Mesenchymal stem cell (in vitro differentiated cells and primary cell): ENCODE measurements around the gene TDRD1.

Source experiments
- DNase-seq: peaks from one replicate; pipeline ENCODE4 v3.0.0-alpha.2; 2013
- H2AFZ ChIP-seq: one replicate; pipeline ENCODE4 v1.6.1; 2013; ENCODE audit warnings: low read depth, mild to moderate bottlenecking, control low read depth, inconsistent platforms, low read length, moderate library complexity
- H2AK5ac ChIP-seq: 2 replicates; pipeline ENCODE4 v1.6.1; 2013; ENCODE audit warnings: low read length, moderate library complexity, mild to moderate bottlenecking, inconsistent platforms; ENCODE audit not compliant: severe bottlenecking
- H2BK120ac ChIP-seq: one replicate; pipeline ENCODE4 v1.6.1; 2013; ENCODE audit warnings: low read depth, mild to moderate bottlenecking, inconsistent platforms, low read length, moderate library complexity
- H2BK12ac ChIP-seq, 2 experiments: one replicate each; pipeline ENCODE4 v1.6.1; 2013; ENCODE audit warnings: inconsistent platforms in 2 of 2, low read length in 2 of 2, mild to moderate bottlenecking in 2 of 2, moderate library complexity in 2 of 2, control low read depth in 1 of 2
- H2BK15ac ChIP-seq: one replicate; pipeline ENCODE4 v1.6.1; 2013; ENCODE audit warnings: mild to moderate bottlenecking, low read depth, inconsistent platforms; ENCODE audit not compliant: poor library complexity, severe bottlenecking
- H2BK5ac ChIP-seq: 2 replicates; pipeline ENCODE4 v1.6.1; 2013; ENCODE audit warnings: low read depth, mild to moderate bottlenecking, low read length, control low read depth, inconsistent platforms; ENCODE audit not compliant: poor library complexity, severe bottlenecking
- H3K14ac ChIP-seq, 2 experiments: one replicate each; pipeline ENCODE4 v1.6.1; 2013; ENCODE audit warnings: inconsistent platforms in 2 of 2, low read length in 2 of 2, control low read depth in 1 of 2, mild to moderate bottlenecking in 1 of 2, moderate library complexity in 1 of 2
- H3K18ac ChIP-seq, 2 experiments: one replicate each; pipeline ENCODE4 v1.6.1; 2013; ENCODE audit warnings: inconsistent platforms in 2 of 2, low read length in 2 of 2, control low read depth in 1 of 2, low read depth in 1 of 2, mild to moderate bottlenecking in 1 of 2
- H3K23ac ChIP-seq, 2 experiments: one replicate each; pipeline ENCODE4 v1.6.1; 2013; ENCODE audit warnings: inconsistent platforms in 2 of 2, low read length in 2 of 2, mild to moderate bottlenecking in 2 of 2, moderate library complexity in 2 of 2, control low read depth in 1 of 2
- H3K27ac ChIP-seq: 2 replicates; pipeline ENCODE4 v1.5.1; 2013; ENCODE audit warnings: mild to moderate bottlenecking, moderate library complexity, low read length, control low read depth, inconsistent platforms; ENCODE audit not compliant: poor library complexity, severe bottlenecking
- H3K27me3 ChIP-seq, 2 experiments: 2 replicates each; pipeline versions ENCODE4 v1.6.1 to v1.7.0; 2013; ENCODE audit warnings: low read length in 2 of 2, mild to moderate bottlenecking in 2 of 2, moderate library complexity in 2 of 2, control low read depth in 1 of 2, inconsistent platforms in 1 of 2; ENCODE audit not compliant: control insufficient read depth in 1 of 2, insufficient read depth in 1 of 2
- H3K36me3 ChIP-seq, 2 experiments: 2 replicates each; pipeline versions ENCODE4 v1.6.1 to v1.7.0; 2013; ENCODE audit warnings: low read length in 2 of 2, control low read depth in 1 of 2, inconsistent platforms in 1 of 2, low read depth in 1 of 2, mild to moderate bottlenecking in 1 of 2; ENCODE audit not compliant: insufficient read depth in 2 of 2, control insufficient read depth in 1 of 2
- H3K4ac ChIP-seq, 2 experiments: one replicate each; pipeline ENCODE4 v1.6.1; 2013; ENCODE audit warnings: inconsistent platforms in 2 of 2, low read length in 2 of 2, mild to moderate bottlenecking in 2 of 2, moderate library complexity in 2 of 2, control low read depth in 1 of 2, low read depth in 1 of 2
- H3K4me1 ChIP-seq: 2 replicates; pipeline ENCODE4 v1.6.1; 2013; ENCODE audit warnings: low read depth, low read length, control low read depth; ENCODE audit not compliant: control insufficient read depth, insufficient read depth
- H3K4me2 ChIP-seq: 2 replicates; pipeline ENCODE4 v1.6.1; 2013; ENCODE audit warnings: low read length, mild to moderate bottlenecking, inconsistent platforms; ENCODE audit not compliant: poor library complexity, severe bottlenecking
- H3K4me3 ChIP-seq, 2 experiments: 2 replicates each; pipeline versions ENCODE4 v1.5.1 to v1.7.0; 2013; ENCODE audit warnings: low read length in 2 of 2, mild to moderate bottlenecking in 2 of 2, control low read depth in 1 of 2, low read depth in 1 of 2; ENCODE audit not compliant: insufficient read depth in 1 of 2
- H3K79me1 ChIP-seq: replicated peaks from 2 replicates; pipeline ENCODE4 v1.6.1; 2013; ENCODE audit warnings: mild to moderate bottlenecking, control low read depth, low read length, inconsistent platforms; ENCODE audit not compliant: poor library complexity, severe bottlenecking
- H3K9ac ChIP-seq: 2 replicates; pipeline ENCODE4 v1.7.0; 2013; ENCODE audit warnings: mild to moderate bottlenecking, low read length, moderate library complexity
- H3K9me3 ChIP-seq: 2 replicates; pipeline ENCODE4 v1.7.0; 2013; ENCODE audit warnings: mild to moderate bottlenecking, low read length; ENCODE audit not compliant: control insufficient read depth
- H4K8ac ChIP-seq: one replicate; pipeline ENCODE4 v1.6.1; 2013; ENCODE audit warnings: inconsistent platforms, mild to moderate bottlenecking, low read length, moderate library complexity
- H4K91ac ChIP-seq: one replicate; pipeline ENCODE4 v1.6.1; 2013; ENCODE audit warnings: mild to moderate bottlenecking, low read length, inconsistent platforms
- WGBS: methylation state at CpG from one replicate; pipeline ENCODE4 v1.1.7; 2013; ENCODE audit warnings: mixed read lengths; 5-methylcytosine and 5-hydroxymethylcytosine counted together

TDRD1 gene

DNA sequence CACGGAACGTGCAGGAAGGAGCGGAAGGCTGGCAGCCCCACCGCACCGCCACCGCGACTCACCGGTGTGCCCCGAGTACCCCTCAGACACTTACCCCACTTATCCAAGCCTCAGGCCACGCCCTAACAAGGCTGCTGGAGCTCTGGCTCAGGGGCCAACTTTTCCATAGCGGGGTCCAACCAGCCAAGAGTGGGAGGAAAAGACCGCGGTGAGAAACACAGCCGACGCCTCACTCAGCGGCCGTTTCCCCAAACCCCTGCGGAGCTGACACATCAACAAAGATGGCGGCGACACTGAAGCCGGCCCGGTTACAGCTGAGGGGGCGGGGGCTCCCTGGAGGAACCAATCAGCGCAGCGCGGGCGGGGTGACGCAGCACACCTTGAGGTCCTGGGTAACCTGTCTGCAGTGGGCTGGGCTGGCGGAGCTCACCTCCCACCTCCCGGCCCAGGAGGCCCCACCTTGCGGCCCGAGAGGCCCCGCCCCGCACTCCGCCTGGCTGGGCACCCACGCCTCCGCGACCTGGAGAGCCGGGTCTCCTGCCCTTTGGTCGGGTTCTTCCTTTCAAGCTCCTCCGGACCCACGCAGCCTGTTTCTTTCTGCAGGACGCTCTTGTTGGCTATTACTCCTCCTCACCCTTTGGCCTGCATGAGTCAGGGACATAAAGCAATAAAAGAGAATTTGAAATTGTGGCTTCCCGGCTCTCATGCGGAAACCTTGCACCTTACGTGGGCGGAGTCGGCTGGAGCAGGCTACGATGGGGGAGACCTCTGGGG, 5.0 kb upstream of the TDRD1 start, which contains the start of gene CCDC186:
Gene CCDC186 (minus strand): TSS at position 283 of the 774 bp plus-strand sequence. CDS start 10,935 bp downstream, outside the sequence.
- Histone ChIP-seq H2BK15ac (peak within 1 kb of the TSS; percentile 100), H2BK12ac (peak within 1 kb of the TSS; percentile 72 to 87), H3K9ac (peak within 1 kb of the TSS; percentile 97), H3K4me3 (peak within 1 kb of the TSS; percentile 96 to 100), H2AK5ac (peak within 1 kb of the TSS; percentile 38), H3K4me2 (peak within 1 kb of the TSS; percentile 77), H3K4me1 (peaks cover 3% of the 10 kb centered on the region), H3K27ac (peak within 1 kb of the TSS; percentile 84), H3K4ac (peak within 1 kb of the TSS; percentile 99 to 100), H3K27me3 (no peaks in the 10 kb centered on the region), H3K18ac (peak within 1 kb of the TSS; percentile 92 to 100), H2BK5ac (peak within 1 kb of the TSS; percentile 79), H2AFZ (peak within 1 kb of the TSS; percentile 99), H4K91ac (peak within 1 kb of the TSS; percentile 100), H3K9me3 (no peaks in the 10 kb centered on the region), H2BK120ac (peak within 1 kb of the TSS; percentile 65), H3K23ac (peak within 1 kb of the TSS; percentile 98 to 100), H3K14ac (peak within 1 kb of the TSS in 1 of 2 experiments; percentile 100), H4K8ac (peak within 1 kb of the TSS; percentile 97), H3K36me3 (no peaks in the 10 kb centered on the region), H3K79me1 (peaks cover 2% of the 10 kb centered on the region)
- peak; percentile 93 for DNase-seq
- under 1% methylated on average over 49 of the region's 49 CpGs for WGBS

DNA sequence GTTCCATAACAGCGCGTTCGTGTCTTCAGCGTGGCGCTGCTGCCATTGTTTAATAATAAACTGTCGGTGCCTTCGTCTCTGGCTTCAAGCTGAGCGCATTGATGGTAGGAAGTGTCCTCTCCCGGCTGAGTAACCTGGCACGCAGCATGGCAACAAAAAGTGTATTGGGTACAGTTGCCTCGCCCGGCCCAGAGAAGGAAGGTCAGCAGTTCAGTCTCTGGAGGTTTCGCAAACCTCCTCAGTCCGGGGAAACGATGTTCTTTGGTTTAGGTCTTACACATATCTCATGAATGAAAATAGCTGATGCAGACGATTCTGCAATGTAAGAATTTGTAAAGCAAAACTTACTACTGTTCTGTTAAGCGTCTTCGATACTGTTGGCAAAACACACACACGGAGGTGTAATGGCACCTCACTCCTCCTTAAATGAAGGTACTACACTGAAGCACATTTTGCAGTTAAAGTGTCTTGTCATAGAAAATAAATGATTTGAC, 4.4 kb upstream of the TDRD1 start:
- peak; percentile 66 for DNase-seq
- H3K4ac ChIP-seq: no peak overlapping the region
- no peak overlapping the region for H4K91ac ChIP-seq
- no peak overlapping the region for H4K8ac ChIP-seq
- WGBS: 10% methylated on average over 18 of the region's 19 CpGs
- H3K79me1 ChIP-seq: peaks cover 2% of the 10 kb centered on the region
- peak overlapping the region; percentile 95 for H2AFZ ChIP-seq
- H3K4me1 ChIP-seq: peaks cover 4% of the 10 kb centered on the region
- H3K27me3 ChIP-seq: no peaks in the 10 kb centered on the region
- H2BK5ac ChIP-seq: no peak overlapping the region
- peak overlapping the region; percentile 77 for H3K4me2 ChIP-seq
- no peak overlapping the region for H3K27ac ChIP-seq
- H3K9me3 ChIP-seq: no peaks in the 10 kb centered on the region
- H3K9ac ChIP-seq: peak overlapping the region; percentile 97
- peak overlapping the region in 1 of 2 experiments; percentile 67 for H2BK12ac ChIP-seq
- H2BK15ac ChIP-seq: no peak overlapping the region
- H2AK5ac ChIP-seq: no peak overlapping the region
- H3K14ac ChIP-seq: no peak overlapping the region
- peak overlapping the region in 1 of 2 experiments; percentile 50 for H3K18ac ChIP-seq
- no peaks in the 10 kb centered on the region for H3K36me3 ChIP-seq
- H2BK120ac ChIP-seq: no peak overlapping the region
- H3K23ac ChIP-seq: peak overlapping the region in 1 of 2 experiments; percentile 42
- peak overlapping the region; percentile 96 to 100 for H3K4me3 ChIP-seq

DNA sequence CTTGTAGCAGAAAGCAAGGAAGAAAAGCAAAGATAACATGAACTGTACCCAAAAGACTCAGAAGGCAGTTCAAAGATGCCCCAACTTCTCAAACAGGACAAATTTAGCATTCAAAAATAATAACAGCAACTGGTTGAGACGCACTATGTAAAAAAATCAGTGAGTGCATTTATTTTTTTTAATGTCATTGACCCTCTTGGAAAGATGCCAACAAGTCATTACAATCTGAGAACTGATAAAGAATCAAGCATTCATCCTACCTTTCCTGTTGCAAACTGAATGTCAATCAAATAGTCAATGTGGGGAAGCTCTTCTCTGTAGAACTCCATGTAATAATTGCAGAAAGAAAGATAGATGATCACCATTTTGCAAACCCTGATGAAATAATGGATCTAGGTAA, 3.5 kb upstream of the TDRD1 start:
- H2BK5ac ChIP-seq: no peak overlapping the region
- no peak overlapping the region for H3K9ac ChIP-seq
- no CpG with 5 or more reads among the region's 1 CpG for WGBS

DNA sequence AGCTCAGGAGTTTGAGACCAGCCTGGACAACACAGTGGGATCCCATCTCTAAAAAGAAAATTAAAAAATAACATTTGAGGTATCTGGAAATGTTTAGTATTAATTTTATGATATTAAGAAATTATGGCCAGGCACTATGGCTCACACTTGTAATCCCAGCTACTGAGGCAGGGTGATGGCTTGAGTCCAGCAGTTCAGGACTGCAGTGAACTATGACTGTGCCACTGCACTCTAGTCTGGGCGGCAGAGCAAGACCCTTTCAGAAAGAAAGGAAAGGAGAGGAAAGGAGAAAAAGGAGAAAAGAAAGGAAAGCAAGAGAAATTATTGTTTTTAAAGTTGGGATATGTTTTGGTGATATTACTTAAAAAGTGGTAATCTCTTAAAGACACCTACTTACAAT, 2.6 kb upstream of the TDRD1 start:
- Histone ChIP-seq H3K4me2 (no peak overlapping the region), H3K9ac (no peak overlapping the region), H3K79me1 (no peaks in the 10 kb centered on the region), H4K91ac (no peak overlapping the region), H3K4me3 (no peak overlapping the region), H2AFZ (no peak overlapping the region), H2BK5ac (no peak overlapping the region), H3K23ac (no peak overlapping the region), H3K14ac (no peak overlapping the region), H2BK15ac (no peak overlapping the region), H2AK5ac (no peak overlapping the region), H3K27me3 (no peaks in the 10 kb centered on the region), H3K27ac (no peak overlapping the region), H2BK120ac (no peak overlapping the region), H3K9me3 (no peaks in the 10 kb centered on the region), H3K4ac (no peak overlapping the region), H2BK12ac (no peak overlapping the region), H3K18ac (no peak overlapping the region), H3K36me3 (no peaks in the 10 kb centered on the region), H3K4me1 (peaks cover 4% of the 10 kb centered on the region), H4K8ac (no peak overlapping the region)
- WGBS: 100% methylated on average over 1 of the region's 1 CpG
- DNase-seq: no peak

More for the DNA sequence above, 3.5 kb upstream of the TDRD1 start:
- H2AK5ac ChIP-seq: no peak overlapping the region
- no peak overlapping the region for H3K27ac ChIP-seq
- no peak overlapping the region for H2BK120ac ChIP-seq
- no peak overlapping the region for H3K14ac ChIP-seq
- no peak overlapping the region for H3K18ac ChIP-seq
- no peak overlapping the region for H2AFZ ChIP-seq
- H3K4ac ChIP-seq: no peak overlapping the region
- H3K36me3 ChIP-seq: no peaks in the 10 kb centered on the region
- peaks cover 4% of the 10 kb centered on the region for H3K4me1 ChIP-seq
- no peak overlapping the region for H3K4me3 ChIP-seq
- H3K23ac ChIP-seq: no peak overlapping the region
- H4K8ac ChIP-seq: no peak overlapping the region
- H3K9me3 ChIP-seq: no peaks in the 10 kb centered on the region
- H3K4me2 ChIP-seq: no peak overlapping the region
- no peaks in the 10 kb centered on the region for H3K27me3 ChIP-seq
- no peak for DNase-seq
- H4K91ac ChIP-seq: no peak overlapping the region
- no peak overlapping the region for H2BK15ac ChIP-seq
- no peaks in the 10 kb centered on the region for H3K79me1 ChIP-seq
- no peak overlapping the region for H2BK12ac ChIP-seq
